Measurements from ENCODE around the gene SRGAP1.
"Not testable (repeated sequence)": the region's sequence is repeated elsewhere in the genome, so short reads cannot be mapped to it uniquely, and the experiment has no call there.

Gene SRGAP1

GRCh38 chr12:63867053-63867452, 22.6 kb downstream of the SRGAP1 start:
- Histone ChIP-seq H3K4me3 (ENCODE audit: low read depth, low read length) (no peak overlapping the region), H2AFZ (ENCODE audit: low read length, unreplicated experiment) (no peak overlapping the region), H3K27ac (ENCODE audit: low read depth, low read length) (no peak overlapping the region), H3K79me2 (ENCODE audit: control insufficient read depth, insufficient read depth, low read length, unreplicated experiment) (peaks cover 87% of the 10 kb centered on the region), H3K27me3 (ENCODE audit: insufficient read depth, low read length) (no peaks in the 10 kb centered on the region), H3K4me1 (ENCODE audit: control insufficient read depth, insufficient read depth, low read length, unreplicated experiment) (peaks cover 44% of the 10 kb centered on the region), H3K36me3 (ENCODE audit: insufficient read depth, low read length) (peaks cover 5% of the 10 kb centered on the region; the same call in 1 of the 2 replicates)

- Histone ChIP-seq H3K27me3 (ENCODE audit: insufficient read depth, low read length) (no peaks in the 10 kb centered on the region), H3K27ac (ENCODE audit: low read depth, low read length) (peak overlapping the region; percentile 54), H3K36me3 (ENCODE audit: insufficient read depth, low read length) (peaks cover 5% of the 10 kb centered on the region; the same call in 1 of the 2 replicates)
These were observed 25.2 kb downstream of the SRGAP1 start for GRCh38 chr12:63869656-63870055.

GRCh38 chr12:63870838-63871237, 26.3 kb downstream of the SRGAP1 start:
- Histone ChIP-seq H3K27ac (ENCODE audit: low read depth, low read length) (no peak overlapping the region), H2AFZ (ENCODE audit: low read length, unreplicated experiment) (no peak overlapping the region), H3K79me2 (ENCODE audit: control insufficient read depth, insufficient read depth, low read length, unreplicated experiment) (peaks cover 76% of the 10 kb centered on the region)

More at GRCh38 chr12:63869656-63870055, 25.2 kb downstream of the SRGAP1 start:
- Histone ChIP-seq H2AFZ (ENCODE audit: low read length, unreplicated experiment) (no peak overlapping the region), H3K4me3 (ENCODE audit: low read depth, low read length) (peak overlapping the region; percentile 9; the same call in 1 of the 2 replicates), H3K4me1 (ENCODE audit: control insufficient read depth, insufficient read depth, low read length, unreplicated experiment) (peaks cover 18% of the 10 kb centered on the region), H3K79me2 (ENCODE audit: control insufficient read depth, insufficient read depth, low read length, unreplicated experiment) (peaks cover 77% of the 10 kb centered on the region)

GRCh38 chr12:63874897-63875480, 30.5 kb downstream of the SRGAP1 start:
- no peak overlapping the region for H3K4me3 ChIP-seq (ENCODE audit: low read depth, low read length)
- no peak overlapping the region for H2AFZ ChIP-seq (ENCODE audit: low read length, unreplicated experiment)
- no peaks in the 10 kb centered on the region for H3K27me3 ChIP-seq (ENCODE audit: insufficient read depth, low read length)
- H3K79me2 ChIP-seq (ENCODE audit: control insufficient read depth, insufficient read depth, low read length, unreplicated experiment): peaks cover 76% of the 10 kb centered on the region
- no peaks in the 10 kb centered on the region for H3K36me3 ChIP-seq (ENCODE audit: insufficient read depth, low read length)
- H3K4me1 ChIP-seq (ENCODE audit: control insufficient read depth, insufficient read depth, low read length, unreplicated experiment): peaks cover 7% of the 10 kb centered on the region
- no peak overlapping the region for H3K27ac ChIP-seq (ENCODE audit: low read depth, low read length)

More at GRCh38 chr12:63870838-63871237, 26.3 kb downstream of the SRGAP1 start:
- H3K4me1 ChIP-seq (ENCODE audit: control insufficient read depth, insufficient read depth, low read length, unreplicated experiment): peaks cover 17% of the 10 kb centered on the region
- no peaks in the 10 kb centered on the region for H3K27me3 ChIP-seq (ENCODE audit: insufficient read depth, low read length)
- 0 out of 2 replicates have a peak, but pooled peaks cover 5% of the 10 kb centered on the region for H3K36me3 ChIP-seq (ENCODE audit: insufficient read depth, low read length)
- no peak overlapping the region for H3K4me3 ChIP-seq (ENCODE audit: low read depth, low read length)

GRCh38 chr12:63875703-63876102, 31.2 kb downstream of the SRGAP1 start:
- Histone ChIP-seq H3K4me3 (ENCODE audit: low read depth, low read length) (no peak overlapping the region), H2AFZ (ENCODE audit: low read length, unreplicated experiment) (no peak overlapping the region), H3K36me3 (ENCODE audit: insufficient read depth, low read length) (no peaks in the 10 kb centered on the region), H3K79me2 (ENCODE audit: control insufficient read depth, insufficient read depth, low read length, unreplicated experiment) (peaks cover 78% of the 10 kb centered on the region), H3K27me3 (ENCODE audit: insufficient read depth, low read length) (no peaks in the 10 kb centered on the region), H3K27ac (ENCODE audit: low read depth, low read length) (no peak overlapping the region), H3K4me1 (ENCODE audit: control insufficient read depth, insufficient read depth, low read length, unreplicated experiment) (peaks cover 5% of the 10 kb centered on the region)

- H3K27ac ChIP-seq (ENCODE audit: low read depth, low read length): no peak overlapping the region
- H3K4me1 ChIP-seq (ENCODE audit: control insufficient read depth, insufficient read depth, low read length, unreplicated experiment): peaks cover 5% of the 10 kb centered on the region
- H3K36me3 ChIP-seq (ENCODE audit: insufficient read depth, low read length): no peaks in the 10 kb centered on the region
- H3K4me3 ChIP-seq (ENCODE audit: low read depth, low read length): no peak overlapping the region
- H3K79me2 ChIP-seq (ENCODE audit: control insufficient read depth, insufficient read depth, low read length, unreplicated experiment): peaks cover 75% of the 10 kb centered on the region
- no peaks in the 10 kb centered on the region for H3K27me3 ChIP-seq (ENCODE audit: insufficient read depth, low read length)
- no peak overlapping the region for H2AFZ ChIP-seq (ENCODE audit: low read length, unreplicated experiment)
These were observed 32.5 kb downstream of the SRGAP1 start for GRCh38 chr12:63876980-63877379.

- H3K4me3 ChIP-seq (ENCODE audit: low read depth, low read length): no peak overlapping the region
- no peak overlapping the region for H2AFZ ChIP-seq (ENCODE audit: low read length, unreplicated experiment)
- peaks cover 5% of the 10 kb centered on the region for H3K4me1 ChIP-seq (ENCODE audit: control insufficient read depth, insufficient read depth, low read length, unreplicated experiment)
- peaks cover 68% of the 10 kb centered on the region for H3K79me2 ChIP-seq (ENCODE audit: control insufficient read depth, insufficient read depth, low read length, unreplicated experiment)
- H3K36me3 ChIP-seq (ENCODE audit: insufficient read depth, low read length): no peaks in the 10 kb centered on the region
- H3K27me3 ChIP-seq (ENCODE audit: insufficient read depth, low read length): no peaks in the 10 kb centered on the region
- no peak overlapping the region for H3K27ac ChIP-seq (ENCODE audit: low read depth, low read length)
These were observed 33.2 kb downstream of the SRGAP1 start for GRCh38 chr12:63877693-63878092.

- not testable (repeated sequence) for H3K27ac ChIP-seq (ENCODE audit: low read depth, low read length); H2AFZ ChIP-seq (ENCODE audit: low read length, unreplicated experiment); H3K4me3 ChIP-seq (ENCODE audit: low read depth, low read length); H3K4me1 ChIP-seq (ENCODE audit: control insufficient read depth, insufficient read depth, low read length, unreplicated experiment); H3K36me3 ChIP-seq (ENCODE audit: insufficient read depth, low read length); H3K27me3 ChIP-seq (ENCODE audit: insufficient read depth, low read length)
- peaks cover 63% of the 10 kb centered on the region for H3K79me2 ChIP-seq (ENCODE audit: control insufficient read depth, insufficient read depth, low read length, unreplicated experiment)
These were observed 35.7 kb downstream of the SRGAP1 start for GRCh38 chr12:63880235-63880634.

GRCh38 chr12:63880742-63881263, 36.3 kb downstream of the SRGAP1 start:
- Histone ChIP-seq H3K4me3 (ENCODE audit: low read depth, low read length) (no peak overlapping the region), H3K4me1 (ENCODE audit: control insufficient read depth, insufficient read depth, low read length, unreplicated experiment) (peaks cover 5% of the 10 kb centered on the region), H3K27me3 (ENCODE audit: insufficient read depth, low read length) (no peaks in the 10 kb centered on the region), H3K27ac (ENCODE audit: low read depth, low read length) (no peak overlapping the region), H3K79me2 (ENCODE audit: control insufficient read depth, insufficient read depth, low read length, unreplicated experiment) (peaks cover 63% of the 10 kb centered on the region), H2AFZ (ENCODE audit: low read length, unreplicated experiment) (no peak overlapping the region), H3K36me3 (ENCODE audit: insufficient read depth, low read length) (0 out of 2 replicates have a peak, but pooled peaks cover 2% of the 10 kb centered on the region)

GRCh38 chr12:63882844-63883243, 38.3 kb downstream of the SRGAP1 start:
- Histone ChIP-seq H3K27me3 (ENCODE audit: insufficient read depth, low read length) (no peaks in the 10 kb centered on the region), H2AFZ (ENCODE audit: low read length, unreplicated experiment) (no peak overlapping the region), H3K79me2 (ENCODE audit: control insufficient read depth, insufficient read depth, low read length, unreplicated experiment) (peaks cover 53% of the 10 kb centered on the region), H3K4me1 (ENCODE audit: control insufficient read depth, insufficient read depth, low read length, unreplicated experiment) (no peaks in the 10 kb centered on the region), H3K27ac (ENCODE audit: low read depth, low read length) (no peak overlapping the region), H3K4me3 (ENCODE audit: low read depth, low read length) (no peak overlapping the region), H3K36me3 (ENCODE audit: insufficient read depth, low read length) (0 out of 2 replicates have a peak, but pooled peaks cover 2% of the 10 kb centered on the region)

GRCh38 chr12:63885401-63885800, 40.9 kb downstream of the SRGAP1 start:
- Histone ChIP-seq H3K79me2 (ENCODE audit: control insufficient read depth, insufficient read depth, low read length, unreplicated experiment) (peaks cover 52% of the 10 kb centered on the region), H3K36me3 (ENCODE audit: insufficient read depth, low read length) (0 out of 2 replicates have a peak, but pooled peaks cover 2% of the 10 kb centered on the region), H3K4me1 (ENCODE audit: control insufficient read depth, insufficient read depth, low read length, unreplicated experiment) (peaks cover 12% of the 10 kb centered on the region)

More at GRCh38 chr12:63885401-63885800, 40.9 kb downstream of the SRGAP1 start:
- no peak overlapping the region for H3K4me3 ChIP-seq (ENCODE audit: low read depth, low read length)
- H3K27me3 ChIP-seq (ENCODE audit: insufficient read depth, low read length): no peaks in the 10 kb centered on the region
- no peak overlapping the region for H3K27ac ChIP-seq (ENCODE audit: low read depth, low read length)
- H2AFZ ChIP-seq (ENCODE audit: low read length, unreplicated experiment): no peak overlapping the region

Data from ACC112 (cell line).